LNCAP (cell line): ENCODE results near the gene DNAH2.

Experiments
- TF ChIP-seq, protein P1 (sequence below): fragments of 450-650 bp; IDR thresholded peaks from 2 replicates; pipeline ENCODE4 v1.5.1; 2017; ENCODE audit warnings: mild to moderate bottlenecking

DNAH2 gene

DNA sequence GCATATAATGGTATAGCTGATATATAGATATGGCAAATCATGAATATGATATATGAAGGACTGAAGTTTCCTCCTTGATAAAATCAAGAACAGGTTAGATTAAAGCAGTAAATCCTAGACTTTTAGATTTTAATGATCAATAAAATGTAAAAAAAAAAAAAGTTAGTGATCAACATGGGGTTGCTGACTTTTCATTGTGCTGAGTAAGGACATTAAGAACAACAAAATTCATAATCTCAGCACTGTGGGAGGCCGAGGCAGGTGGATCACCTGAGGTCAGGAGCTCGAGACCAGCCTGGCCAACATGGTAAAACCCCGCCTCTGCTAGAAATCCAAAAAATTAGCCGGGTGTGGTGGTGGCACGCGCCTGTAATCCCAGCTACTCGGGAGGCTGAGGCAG lies 160.7 kb downstream of the DNAH2 start:
- TF ChIP-seq, protein P1, sequence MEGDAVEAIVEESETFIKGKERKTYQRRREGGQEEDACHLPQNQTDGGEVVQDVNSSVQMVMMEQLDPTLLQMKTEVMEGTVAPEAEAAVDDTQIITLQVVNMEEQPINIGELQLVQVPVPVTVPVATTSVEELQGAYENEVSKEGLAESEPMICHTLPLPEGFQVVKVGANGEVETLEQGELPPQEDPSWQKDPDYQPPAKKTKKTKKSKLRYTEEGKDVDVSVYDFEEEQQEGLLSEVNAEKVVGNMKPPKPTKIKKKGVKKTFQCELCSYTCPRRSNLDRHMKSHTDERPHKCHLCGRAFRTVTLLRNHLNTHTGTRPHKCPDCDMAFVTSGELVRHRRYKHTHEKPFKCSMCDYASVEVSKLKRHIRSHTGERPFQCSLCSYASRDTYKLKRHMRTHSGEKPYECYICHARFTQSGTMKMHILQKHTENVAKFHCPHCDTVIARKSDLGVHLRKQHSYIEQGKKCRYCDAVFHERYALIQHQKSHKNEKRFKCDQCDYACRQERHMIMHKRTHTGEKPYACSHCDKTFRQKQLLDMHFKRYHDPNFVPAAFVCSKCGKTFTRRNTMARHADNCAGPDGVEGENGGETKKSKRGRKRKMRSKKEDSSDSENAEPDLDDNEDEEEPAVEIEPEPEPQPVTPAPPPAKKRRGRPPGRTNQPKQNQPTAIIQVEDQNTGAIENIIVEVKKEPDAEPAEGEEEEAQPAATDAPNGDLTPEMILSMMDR, result no peak

DNA sequence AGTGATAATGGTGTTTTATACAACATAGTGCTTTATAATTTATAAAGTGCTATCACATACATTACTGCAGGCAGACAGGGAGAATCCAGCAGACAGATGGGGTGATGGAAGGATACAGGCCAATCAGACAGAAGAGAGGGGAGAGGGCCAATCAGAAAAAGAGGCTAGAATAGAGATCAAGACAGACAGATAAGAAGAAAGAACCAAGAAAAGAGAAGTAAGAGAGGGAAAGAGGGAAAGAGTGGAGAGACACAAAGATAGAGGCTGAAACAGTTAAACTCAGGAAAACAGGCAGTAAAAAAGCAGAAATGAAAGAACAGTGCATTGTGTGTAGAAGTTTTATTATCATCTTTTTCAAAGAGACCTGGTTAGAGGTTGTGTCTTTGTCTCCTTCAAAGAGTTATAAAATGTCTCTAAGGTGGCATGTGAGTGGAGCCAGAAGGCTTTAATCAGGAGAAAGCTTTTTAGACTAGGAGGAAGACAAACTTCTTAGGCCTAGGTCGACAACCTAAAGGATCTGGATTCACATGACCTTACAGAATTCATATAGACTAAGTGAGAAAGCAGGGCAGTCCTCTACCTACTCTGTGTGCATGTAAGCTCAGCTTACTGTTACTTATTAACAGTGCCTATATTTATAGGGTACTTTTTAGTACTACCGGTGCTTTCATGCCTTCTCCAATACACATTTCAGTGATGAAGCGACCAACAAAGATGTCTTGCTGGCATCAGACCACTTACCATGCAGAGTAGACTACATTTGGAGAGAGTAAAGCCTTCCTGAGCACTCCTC lies 162.7 kb downstream of the DNAH2 start:
- TF ChIP-seq, protein P1, result no peak

DNA sequence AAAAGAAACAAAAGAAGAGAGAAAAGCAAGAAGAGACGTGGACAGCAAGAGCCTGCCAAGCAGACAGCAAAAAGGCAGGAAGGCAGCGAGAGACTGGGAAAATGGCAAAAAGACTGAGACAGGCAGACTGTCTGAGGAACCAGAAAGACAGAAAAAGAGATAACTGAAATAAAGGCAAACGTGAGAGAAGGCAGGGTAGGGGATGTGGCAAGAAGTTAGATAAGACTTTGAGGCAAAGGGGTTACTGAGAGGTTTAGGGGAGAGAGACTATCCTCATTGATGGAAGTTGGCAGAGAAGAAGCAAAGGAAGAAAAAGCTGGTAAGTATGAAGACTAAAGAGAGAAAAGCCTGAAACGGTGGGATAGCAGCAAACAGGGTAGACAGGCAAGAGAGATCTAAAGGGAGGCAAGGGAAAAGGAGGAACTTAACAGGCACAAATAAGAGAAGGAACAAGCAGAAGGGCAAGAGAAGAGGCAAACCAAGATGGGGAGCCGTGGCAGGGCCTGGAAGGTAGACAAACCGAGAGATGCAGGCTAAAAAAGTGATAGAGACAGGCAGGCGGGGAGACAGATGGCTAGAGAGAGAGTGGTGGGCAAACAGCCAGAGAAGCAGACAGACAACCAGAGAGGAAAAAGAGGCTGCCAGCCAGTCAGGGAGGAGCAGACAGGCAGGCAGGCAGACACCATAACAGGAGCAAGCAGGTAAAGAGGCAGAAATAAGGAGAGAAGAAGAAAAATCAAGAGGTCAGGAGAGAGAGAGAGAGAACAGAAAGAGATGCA lies 163.9 kb downstream of the DNAH2 start:
- TF ChIP-seq, protein P1, result no peak

DNA sequence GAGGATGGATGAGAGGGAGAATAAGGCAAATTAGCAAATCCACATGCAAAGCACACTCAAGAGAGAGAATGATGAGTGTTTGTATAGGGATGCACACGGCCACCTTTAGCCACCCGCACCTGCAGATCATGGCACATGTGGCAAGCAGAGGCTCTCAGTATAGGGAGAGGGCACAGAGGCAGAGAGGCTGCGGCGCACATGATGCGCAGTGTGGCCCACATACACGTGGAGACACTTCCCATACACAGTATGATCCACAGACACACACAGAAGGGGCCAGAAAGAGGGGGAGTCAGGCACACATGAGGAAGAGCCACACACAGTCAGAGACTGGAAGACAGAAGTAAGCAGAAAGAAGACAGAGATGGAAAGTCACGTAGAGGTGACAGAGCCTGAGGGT lies 164.5 kb downstream of the DNAH2 start:
- TF ChIP-seq, protein P1, result no peak

DNA sequence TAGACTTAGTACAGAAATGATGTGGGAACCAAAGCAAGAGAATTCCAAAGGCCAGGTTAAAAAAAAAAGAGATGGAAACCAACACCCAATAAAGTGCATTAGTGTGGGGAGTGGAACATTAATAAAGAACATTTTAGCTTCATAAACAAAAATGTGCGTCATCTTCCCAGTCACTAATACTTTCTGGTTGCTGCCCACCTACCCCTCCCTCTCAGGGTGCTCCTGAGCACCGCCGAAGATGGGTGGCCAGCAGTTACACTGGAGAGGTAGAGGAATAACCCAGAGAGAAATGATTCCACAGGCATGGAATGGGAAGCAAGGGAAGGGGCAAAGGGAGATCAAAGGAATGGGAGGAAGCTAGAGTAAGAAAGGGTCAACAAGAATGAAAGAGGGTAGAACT lies 165.1 kb downstream of the DNAH2 start:
- TF ChIP-seq, protein P1, result no peak
